SH-SY5Y (cell line): ENCODE measurements around the gene N4BP2.

Source experiments
- GATA2 ChIP-seq: IDR thresholded peaks from 2 replicates; pipeline ENCODE4 v1.6.1; 2011; ENCODE audit warnings: mild to moderate bottlenecking, low read depth, low read length
- GATA3 ChIP-seq: IDR thresholded peaks from 2 replicates; pipeline ENCODE4 v1.6.1; 2011; ENCODE audit warnings: low read depth, mild to moderate bottlenecking, low read length, moderate library complexity

DNA sequence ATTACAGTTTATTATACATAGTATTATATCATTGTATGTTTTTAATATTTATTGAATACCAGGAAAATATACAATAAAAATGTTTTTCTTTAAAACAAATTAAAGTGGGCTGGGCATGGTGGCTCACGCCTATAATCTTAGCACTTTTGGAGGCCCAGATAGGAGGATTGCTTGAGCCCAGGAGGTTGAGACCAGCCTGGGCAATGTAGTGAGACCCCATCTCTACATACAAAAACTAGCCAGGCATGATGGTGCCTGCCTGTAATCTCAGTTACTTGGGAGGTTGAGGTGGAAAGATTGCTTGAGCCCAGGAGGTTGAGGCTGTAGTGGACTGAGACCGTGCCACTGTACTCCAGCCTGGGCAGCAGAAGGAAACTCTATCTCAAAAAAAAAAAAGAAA lies 40.6 kb upstream of the N4BP2 start:
- TF ChIP-seq GATA3 (no peak), GATA2 (no peak)
